ENCODE data around the gene AGAP5. TPM values are rescaled to one million over a fixed set of nuclear protein-coding genes. Genes with fewer than 3 reads are reported as not detected.
"Not testable (repeated sequence)": the region's sequence is repeated elsewhere in the genome, so short reads cannot be mapped to it uniquely, and the experiment has no call there.

AGAP5 gene
- total and polyA plus RNA-seq, 2 donors (not counting 1 experiment from before 2014, with no cell fraction given) = 11.5 to 12.9 TPM

- 96% methylated on average over 3 of the region's 3 CpGs for WGBS (ENCODE audit: insufficient coverage)
- H3K27ac Mint-ChIP-seq; ATAC-seq (ENCODE audit: low read depth); H3K27me3 ChIP-seq (replicated peaks in 1 of 4; ENCODE audit: control extremely low read depth in 1 of 4, control insufficient read depth in 3 of 4, insufficient read depth in 4 of 4, low read length in 3 of 4); H3K27ac ChIP-seq (ENCODE audit: low read length in 2 of 2); H3K4me3 ChIP-seq (ENCODE audit: control extremely low read depth in 1 of 5, extremely low read depth in 1 of 5, insufficient read depth in 1 of 5, low read depth in 2 of 5, low read length in 4 of 5); CTCF ChIA-PET; H3K27me3 Mint-ChIP-seq; H3K9me3 Mint-ChIP-seq (ENCODE audit: insufficient read depth); H3K4me1 Mint-ChIP-seq; intact Hi-C loops (cut with micrococcal nuclease); H3K4me2 ChIP-seq (replicated peaks; ENCODE audit: low read depth, low read length, poor library complexity, severe bottlenecking); H3K36me3 ChIP-seq (replicated peaks in 1 of 2; ENCODE audit: control extremely low read depth in 1 of 2, control insufficient read depth in 1 of 2, extremely low read depth in 1 of 2, insufficient read depth in 2 of 2, low read length in 1 of 2); H3K4me1 ChIP-seq (ENCODE audit: control insufficient read depth in 2 of 2, insufficient read depth in 2 of 2, low read length in 2 of 2); H2AFZ ChIP-seq (ENCODE audit: insufficient read depth, low read depth, low read length, poor library complexity, severe bottlenecking); H3K9ac ChIP-seq (ENCODE audit: low read length); DNase-seq; H3K79me2 ChIP-seq (ENCODE audit: control insufficient read depth, insufficient read depth, low read length); H3K9me3 ChIP-seq (ENCODE audit: control extremely low read depth in 1 of 3, control insufficient read depth in 2 of 3, insufficient read depth in 1 of 3, low read length in 2 of 3); H4K20me1 ChIP-seq (ENCODE audit: control insufficient read depth, insufficient read depth, low read length, poor library complexity, severe bottlenecking); H3K4me3 Mint-ChIP-seq; POLR2A ChIA-PET: not testable (repeated sequence)
Measured at GRCh38 chr10:73665581-73665980, 32.3 kb downstream of the AGAP5 start.

- 89% methylated on average over 9 of the region's 13 CpGs for WGBS (ENCODE audit: insufficient coverage)
- H3K4me2 ChIP-seq (replicated peaks; ENCODE audit: low read depth, low read length, poor library complexity, severe bottlenecking); H3K27me3 ChIP-seq (replicated peaks in 1 of 4; ENCODE audit: control extremely low read depth in 1 of 4, control insufficient read depth in 3 of 4, insufficient read depth in 4 of 4, low read length in 3 of 4); H3K4me1 ChIP-seq (ENCODE audit: control insufficient read depth in 2 of 2, insufficient read depth in 2 of 2, low read length in 2 of 2); H3K79me2 ChIP-seq (ENCODE audit: control insufficient read depth, insufficient read depth, low read length); H3K9me3 Mint-ChIP-seq (ENCODE audit: insufficient read depth); H2AFZ ChIP-seq (ENCODE audit: insufficient read depth, low read depth, low read length, poor library complexity, severe bottlenecking); ATAC-seq (ENCODE audit: low read depth); intact Hi-C loops (cut with micrococcal nuclease); H3K27ac ChIP-seq (ENCODE audit: low read length in 2 of 2); DNase-seq; H3K9me3 ChIP-seq (ENCODE audit: control extremely low read depth in 1 of 3, control insufficient read depth in 2 of 3, insufficient read depth in 1 of 3, low read length in 2 of 3); H3K36me3 ChIP-seq (replicated peaks in 1 of 2; ENCODE audit: control extremely low read depth in 1 of 2, control insufficient read depth in 1 of 2, extremely low read depth in 1 of 2, insufficient read depth in 2 of 2, low read length in 1 of 2); H3K4me3 ChIP-seq (ENCODE audit: control extremely low read depth in 1 of 5, extremely low read depth in 1 of 5, insufficient read depth in 1 of 5, low read depth in 2 of 5, low read length in 4 of 5); H3K27ac Mint-ChIP-seq; POLR2A ChIA-PET; CTCF ChIA-PET; H4K20me1 ChIP-seq (ENCODE audit: control insufficient read depth, insufficient read depth, low read length, poor library complexity, severe bottlenecking); H3K4me1 Mint-ChIP-seq; H3K9ac ChIP-seq (ENCODE audit: low read length); H3K27me3 Mint-ChIP-seq; H3K4me3 Mint-ChIP-seq: not testable (repeated sequence)
Measured at GRCh38 chr10:73664156-73665040, 33.5 kb downstream of the AGAP5 start.

GRCh38 chr10:73663621-73664020 is 34.3 kb downstream of the AGAP5 start:
- H3K27me3 ChIP-seq (replicated peaks in 1 of 4; ENCODE audit: control extremely low read depth in 1 of 4, control insufficient read depth in 3 of 4, insufficient read depth in 4 of 4, low read length in 3 of 4); H3K27me3 Mint-ChIP-seq; H3K9ac ChIP-seq (ENCODE audit: low read length); H3K4me1 ChIP-seq (ENCODE audit: control insufficient read depth in 2 of 2, insufficient read depth in 2 of 2, low read length in 2 of 2); H3K4me2 ChIP-seq (replicated peaks; ENCODE audit: low read depth, low read length, poor library complexity, severe bottlenecking); H2AFZ ChIP-seq (ENCODE audit: insufficient read depth, low read depth, low read length, poor library complexity, severe bottlenecking); ATAC-seq (ENCODE audit: low read depth); H3K4me3 Mint-ChIP-seq; H3K79me2 ChIP-seq (ENCODE audit: control insufficient read depth, insufficient read depth, low read length); H3K4me1 Mint-ChIP-seq; H3K27ac Mint-ChIP-seq; H4K20me1 ChIP-seq (ENCODE audit: control insufficient read depth, insufficient read depth, low read length, poor library complexity, severe bottlenecking); CTCF ChIA-PET; H3K27ac ChIP-seq (ENCODE audit: low read length in 2 of 2); H3K36me3 ChIP-seq (replicated peaks in 1 of 2; ENCODE audit: control extremely low read depth in 1 of 2, control insufficient read depth in 1 of 2, extremely low read depth in 1 of 2, insufficient read depth in 2 of 2, low read length in 1 of 2); POLR2A ChIA-PET; H3K4me3 ChIP-seq (ENCODE audit: control extremely low read depth in 1 of 5, extremely low read depth in 1 of 5, insufficient read depth in 1 of 5, low read depth in 2 of 5, low read length in 4 of 5); H3K9me3 ChIP-seq (ENCODE audit: control extremely low read depth in 1 of 3, control insufficient read depth in 2 of 3, insufficient read depth in 1 of 3, low read length in 2 of 3); intact Hi-C loops (cut with micrococcal nuclease); H3K9me3 Mint-ChIP-seq (ENCODE audit: insufficient read depth); DNase-seq: not testable (repeated sequence)
- 75% methylated on average over 5 of the region's 10 CpGs for WGBS (ENCODE audit: insufficient coverage)

GRCh38 chr10:73662705-73663104 is 35.2 kb downstream of the AGAP5 start:
- H3K4me1 ChIP-seq (ENCODE audit: control insufficient read depth in 2 of 2, insufficient read depth in 2 of 2, low read length in 2 of 2); H3K27me3 ChIP-seq (replicated peaks in 1 of 4; ENCODE audit: control extremely low read depth in 1 of 4, control insufficient read depth in 3 of 4, insufficient read depth in 4 of 4, low read length in 3 of 4); intact Hi-C loops (cut with micrococcal nuclease); ATAC-seq (ENCODE audit: low read depth); H3K4me3 ChIP-seq (ENCODE audit: control extremely low read depth in 1 of 5, extremely low read depth in 1 of 5, insufficient read depth in 1 of 5, low read depth in 2 of 5, low read length in 4 of 5); H3K36me3 ChIP-seq (replicated peaks in 1 of 2; ENCODE audit: control extremely low read depth in 1 of 2, control insufficient read depth in 1 of 2, extremely low read depth in 1 of 2, insufficient read depth in 2 of 2, low read length in 1 of 2); POLR2A ChIA-PET; H3K27ac ChIP-seq (ENCODE audit: low read length in 2 of 2); H3K4me1 Mint-ChIP-seq; H3K27me3 Mint-ChIP-seq; H3K79me2 ChIP-seq (ENCODE audit: control insufficient read depth, insufficient read depth, low read length); H3K27ac Mint-ChIP-seq; H4K20me1 ChIP-seq (ENCODE audit: control insufficient read depth, insufficient read depth, low read length, poor library complexity, severe bottlenecking); H3K4me3 Mint-ChIP-seq; H2AFZ ChIP-seq (ENCODE audit: insufficient read depth, low read depth, low read length, poor library complexity, severe bottlenecking); H3K9ac ChIP-seq (ENCODE audit: low read length); H3K9me3 Mint-ChIP-seq (ENCODE audit: insufficient read depth); H3K9me3 ChIP-seq (ENCODE audit: control extremely low read depth in 1 of 3, control insufficient read depth in 2 of 3, insufficient read depth in 1 of 3, low read length in 2 of 3); CTCF ChIA-PET; H3K4me2 ChIP-seq (replicated peaks; ENCODE audit: low read depth, low read length, poor library complexity, severe bottlenecking); DNase-seq: not testable (repeated sequence)
- 94% methylated on average over 5 of the region's 7 CpGs for WGBS (ENCODE audit: insufficient coverage)

All from B cell (primary cell).